Muscle of leg (tissue), 11 donors: ENCODE measurements around the gene COBL. TPM values are rescaled to one million over a fixed set of nuclear protein-coding genes. Genes with fewer than 3 reads are reported as not detected.
"Not testable (repeated sequence)": the region's sequence is repeated elsewhere in the genome, so short reads cannot be mapped to it uniquely, and the experiment has no call there.

Source experiments
- DNase-seq: peaks from one replicate; pipeline ENCODE4 v3.0.0; 2013
- H3K27ac ChIP-seq: one replicate; pipeline ENCODE4 v1.5.1; 2013; ENCODE audit warnings: mild to moderate bottlenecking, low read length, control low read depth
- H3K27me3 ChIP-seq: one replicate; pipeline ENCODE4 v1.6.1; 2013; ENCODE audit warnings: low read length; ENCODE audit not compliant: control insufficient read depth, insufficient read depth
- H3K36me3 ChIP-seq: one replicate; pipeline ENCODE4 v1.6.1; 2013; ENCODE audit warnings: low read length; ENCODE audit not compliant: control insufficient read depth, insufficient read depth
- H3K4me1 ChIP-seq: one replicate; pipeline ENCODE4 v1.6.1; 2013; ENCODE audit warnings: low read length; ENCODE audit not compliant: control insufficient read depth, insufficient read depth
- H3K4me3 ChIP-seq: one replicate; pipeline ENCODE4 v1.5.1; 2013; ENCODE audit warnings: low read length, control low read depth
- H3K9me3 ChIP-seq: replicated peaks from 2 replicates; pipeline ENCODE4 v1.6.1; 2013; ENCODE audit warnings: low read depth, low read length; ENCODE audit not compliant: control insufficient read depth
- WGBS: methylation state at CpG from one replicate; pipeline ENCODE4 v1.1.5; 2013; ENCODE audit warnings: missing lambda C conversion rate; ENCODE audit not compliant: insufficient coverage; 5-methylcytosine and 5-hydroxymethylcytosine counted together
- polyA plus RNA-seq, 8 donors: library from polyadenylated mRNA; unstranded; fragments of 120-200 nt; gene quantifications; one replicate each; pipeline versions ENCODE4 v1.2.1 to v1.2.3, GENCODE V29; 2013; ENCODE audit warnings: inconsistent platforms in 1 of 8, low replicate concordance in 1 of 8; ENCODE audit not compliant: insufficient read length in 8 of 8, insufficient read depth in 1 of 8
- total RNA-seq: library from RNA; stranded (reverse); fragments of 120-200 nt; gene quantifications from one replicate; pipeline ENCODE4 v1.2.4, GENCODE V29; 2013

COBL gene
- total and polyA plus RNA-seq, 9 donors = 60.6 to 122 (median 94.2) TPM

DNA sequence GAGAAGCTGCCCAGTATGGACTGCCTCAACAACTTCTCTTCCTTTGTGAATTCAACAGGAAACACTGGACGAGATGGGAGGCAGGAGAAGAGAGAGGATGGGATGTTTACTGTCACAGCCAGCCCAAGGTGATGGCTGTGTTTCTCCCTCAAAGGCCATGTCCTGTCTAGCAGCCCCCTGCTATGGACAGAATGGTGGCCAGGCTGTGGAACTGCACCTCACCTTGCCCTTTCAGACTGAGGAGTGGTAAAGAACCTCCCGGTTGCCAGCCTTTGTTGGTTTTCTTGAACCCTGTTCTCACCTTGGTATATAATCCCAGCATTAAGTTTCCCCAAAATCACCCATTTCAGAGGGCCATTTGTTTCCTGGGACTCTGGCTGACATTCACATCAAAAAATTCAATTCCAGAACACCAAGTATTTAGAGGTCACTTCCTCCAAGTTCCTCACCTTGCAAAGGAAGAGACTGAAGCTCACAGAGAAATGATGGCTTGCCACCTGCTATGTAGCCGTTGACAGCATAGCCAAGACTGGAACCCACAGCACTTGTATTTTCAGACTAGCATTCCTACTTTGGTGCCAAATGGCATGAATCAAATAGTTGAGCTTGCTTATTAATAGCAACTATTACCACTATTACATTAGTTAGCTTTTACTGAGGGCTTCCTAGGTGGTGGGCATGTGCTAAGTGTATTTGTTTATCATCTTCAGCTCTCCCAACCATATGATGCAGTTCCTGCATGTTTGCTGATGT is 309.9 kb downstream of the COBL start:
- no peaks in the 10 kb centered on the region for H3K9me3 ChIP-seq
- H3K36me3 ChIP-seq = no peaks in the 10 kb centered on the region
- no peak for DNase-seq
- H3K27me3 ChIP-seq = no peaks in the 10 kb centered on the region
- no peak overlapping the region for H3K27ac ChIP-seq
- WGBS = 71% methylated on average over 2 of the region's 3 CpGs
- no peak overlapping the region for H3K4me3 ChIP-seq
- peaks cover 2% of the 10 kb centered on the region for H3K4me1 ChIP-seq

DNA sequence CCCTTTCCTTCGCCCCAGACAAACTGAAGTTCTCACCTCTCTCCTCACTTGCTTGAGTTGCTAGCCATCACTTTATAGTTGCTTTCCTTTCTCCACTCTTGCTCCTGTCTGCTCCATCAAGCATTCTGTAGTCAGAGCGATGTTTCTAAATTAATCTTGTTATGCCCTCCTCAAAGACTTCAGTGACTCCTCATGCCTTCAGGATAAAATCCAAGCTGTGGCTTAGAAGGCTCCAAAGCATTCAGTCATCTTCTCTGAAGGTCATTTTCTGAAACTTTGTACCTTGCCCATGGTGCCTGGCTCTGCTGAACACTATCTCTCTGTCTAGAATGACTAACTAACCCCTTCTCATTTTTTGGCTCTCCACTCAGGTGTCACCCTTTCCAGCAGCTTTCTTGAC is 311.5 kb downstream of the COBL start:
- no peak overlapping the region for H3K4me3 ChIP-seq
- no peak for DNase-seq
- no peaks in the 10 kb centered on the region for H3K36me3 ChIP-seq
- no peaks in the 10 kb centered on the region for H3K27me3 ChIP-seq
- peaks cover 2% of the 10 kb centered on the region for H3K4me1 ChIP-seq
- H3K27ac ChIP-seq = no peak overlapping the region
- H3K9me3 ChIP-seq = no peaks in the 10 kb centered on the region
- 78% methylated on average over 2 of the region's 2 CpGs for WGBS

DNA sequence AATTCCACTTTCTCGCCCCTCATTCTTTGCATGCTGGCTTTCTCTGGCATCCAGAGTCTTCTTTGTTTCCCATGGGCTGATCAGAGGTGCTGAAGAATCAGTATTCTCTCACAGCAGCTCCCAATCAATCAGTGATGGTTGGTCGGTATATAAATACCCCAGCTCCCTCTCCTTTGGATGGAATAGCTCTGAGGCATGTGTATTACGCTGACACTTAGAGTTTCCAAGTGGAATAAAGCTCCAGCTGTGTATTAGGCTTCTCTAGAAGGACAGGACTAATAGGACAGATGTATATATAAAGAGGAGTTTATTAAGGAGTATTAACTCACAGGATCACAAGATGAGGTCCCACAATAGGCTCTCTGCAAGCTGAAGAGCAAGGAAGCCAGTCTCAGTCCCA is 315.7 kb downstream of the COBL start:
- WGBS = 89% methylated on average over 1 of the region's 3 CpGs
- Histone ChIP-seq H3K36me3 (no peaks in the 10 kb centered on the region), H3K4me3 (no peak overlapping the region), H3K27ac (no peak overlapping the region), H3K27me3 (no peaks in the 10 kb centered on the region), H3K4me1 (no peaks in the 10 kb centered on the region), H3K9me3 (no peaks in the 10 kb centered on the region)
- no peak for DNase-seq

GRCh38 chr7:50994753-50995319 is 321.8 kb downstream of the COBL start:
- no peak for DNase-seq
- Histone ChIP-seq H3K27me3 (no peaks in the 10 kb centered on the region), H3K36me3 (no peaks in the 10 kb centered on the region), H3K9me3 (no peaks in the 10 kb centered on the region), H3K4me3 (no peak overlapping the region), H3K4me1 (no peaks in the 10 kb centered on the region), H3K27ac (no peak overlapping the region)
- WGBS = 88% methylated on average over 4 of the region's 5 CpGs

- WGBS = no CpG with 5 or more reads among the region's 1 CpG
These were observed 326.4 kb downstream of the COBL start for GRCh38 chr7:50990214-50990613.

DNA sequence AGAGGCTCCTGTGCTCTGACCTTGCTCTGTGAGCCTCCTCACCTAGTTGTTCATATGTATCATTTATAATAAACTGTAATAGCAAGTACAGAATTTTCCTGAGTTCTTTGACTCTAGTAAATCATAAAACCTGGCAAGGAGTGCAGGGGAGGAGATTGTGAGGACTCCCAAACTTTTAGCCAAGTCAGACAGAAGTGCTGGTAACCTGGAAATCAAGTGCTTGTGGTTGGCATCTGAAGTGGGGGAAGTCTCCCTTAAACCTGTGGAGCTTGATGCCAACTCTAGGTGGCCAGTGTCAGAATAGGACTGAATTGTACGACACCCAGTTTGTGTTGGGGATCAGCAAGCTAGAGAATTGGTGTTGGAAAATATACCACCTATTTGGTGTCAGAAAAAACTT is 327.6 kb downstream of the COBL start:
- no peaks in the 10 kb centered on the region for H3K27me3 ChIP-seq
- WGBS = 90% methylated on average over 1 of the region's 1 CpG
- H3K36me3 ChIP-seq = no peaks in the 10 kb centered on the region
- H3K27ac ChIP-seq = no peak overlapping the region
- no peaks in the 10 kb centered on the region for H3K4me1 ChIP-seq
- H3K9me3 ChIP-seq = no peaks in the 10 kb centered on the region
- no peak overlapping the region for H3K4me3 ChIP-seq
- DNase-seq = no peak

More at GRCh38 chr7:50990214-50990613, 326.4 kb downstream of the COBL start:
- not testable (repeated sequence) for H3K27ac ChIP-seq, H3K27me3 ChIP-seq, DNase-seq, H3K4me3 ChIP-seq, H3K4me1 ChIP-seq, H3K9me3 ChIP-seq, H3K36me3 ChIP-seq

GRCh38 chr7:50988465-50988864 is 328.1 kb downstream of the COBL start:
- no peaks in the 10 kb centered on the region for H3K36me3 ChIP-seq
- no peaks in the 10 kb centered on the region for H3K27me3 ChIP-seq
- H3K4me3 ChIP-seq = no peak overlapping the region
- WGBS = 71% methylated on average over 1 of the region's 6 CpGs
- no peaks in the 10 kb centered on the region for H3K9me3 ChIP-seq
- no peak for DNase-seq
- no peak overlapping the region for H3K27ac ChIP-seq
- no peaks in the 10 kb centered on the region for H3K4me1 ChIP-seq

GRCh38 chr7:50985096-50985495 is 331.5 kb downstream of the COBL start:
- H3K27ac ChIP-seq = no peak overlapping the region
- 62% methylated on average over 2 of the region's 4 CpGs for WGBS
- H3K4me1 ChIP-seq = no peaks in the 10 kb centered on the region
- H3K27me3 ChIP-seq = no peaks in the 10 kb centered on the region
- H3K9me3 ChIP-seq = no peaks in the 10 kb centered on the region
- no peak for DNase-seq
- no peak overlapping the region for H3K4me3 ChIP-seq
- no peaks in the 10 kb centered on the region for H3K36me3 ChIP-seq

- WGBS = no CpG with 5 or more reads among the region's 1 CpG
- no peak for DNase-seq
These were observed 332.8 kb downstream of the COBL start for GRCh38 chr7:50983850-50984249.

GRCh38 chr7:50982626-50983025 is 334.0 kb downstream of the COBL start:
- DNase-seq = no peak
- WGBS = 67% methylated on average over 1 of the region's 2 CpGs
- H3K4me3 ChIP-seq = no peak overlapping the region

More at GRCh38 chr7:50983850-50984249, 332.8 kb downstream of the COBL start:
- no peaks in the 10 kb centered on the region for H3K27me3 ChIP-seq
- no peaks in the 10 kb centered on the region for H3K36me3 ChIP-seq
- peaks cover under 1% of the 10 kb centered on the region for H3K9me3 ChIP-seq
- H3K4me1 ChIP-seq = no peaks in the 10 kb centered on the region
- no peak overlapping the region for H3K27ac ChIP-seq
- H3K4me3 ChIP-seq = no peak overlapping the region

More at GRCh38 chr7:50982626-50983025, 334.0 kb downstream of the COBL start:
- Histone ChIP-seq H3K27me3 (no peaks in the 10 kb centered on the region), H3K36me3 (no peaks in the 10 kb centered on the region), H3K9me3 (peaks cover 2% of the 10 kb centered on the region), H3K27ac (no peak overlapping the region), H3K4me1 (no peaks in the 10 kb centered on the region)
